BE2C (cell line): ENCODE data around the gene CNTN3.

Source experiments
- DNase-seq: peaks from one replicate; pipeline ENCODE4 v3.0.0-alpha.2; 2020
- H3K27me3 ChIP-seq: fragments of 250-450 bp; sonication (Bioruptor Pico); 2 replicates; pipeline ENCODE4 v1.5.1; 2020; ENCODE audit warnings: mild to moderate bottlenecking
- H3K36me3 ChIP-seq: fragments of 250-450 bp; sonication (Bioruptor Pico); 2 replicates; pipeline ENCODE4 v1.5.1; 2020; ENCODE audit warnings: mild to moderate bottlenecking
- H3K4me1 ChIP-seq: fragments of 250-450 bp; sonication (Bioruptor Pico); 2 replicates; pipeline ENCODE4 v1.5.1; 2020
- H3K4me3 ChIP-seq: 2 replicates; pipeline ENCODE4 v1.5.1; 2011; ENCODE audit warnings: low read depth, low read length
- H3K9me3 ChIP-seq: fragments of 250-450 bp; sonication (Bioruptor Pico); 2 replicates; pipeline ENCODE4 v1.5.1; 2020
- TF ChIP-seq, protein P1 (sequence below): IDR thresholded peaks from 2 replicates; pipeline ENCODE4 v1.5.1; 2012; ENCODE audit warnings: mild to moderate bottlenecking, low read depth, low read length

CNTN3 gene

DNA sequence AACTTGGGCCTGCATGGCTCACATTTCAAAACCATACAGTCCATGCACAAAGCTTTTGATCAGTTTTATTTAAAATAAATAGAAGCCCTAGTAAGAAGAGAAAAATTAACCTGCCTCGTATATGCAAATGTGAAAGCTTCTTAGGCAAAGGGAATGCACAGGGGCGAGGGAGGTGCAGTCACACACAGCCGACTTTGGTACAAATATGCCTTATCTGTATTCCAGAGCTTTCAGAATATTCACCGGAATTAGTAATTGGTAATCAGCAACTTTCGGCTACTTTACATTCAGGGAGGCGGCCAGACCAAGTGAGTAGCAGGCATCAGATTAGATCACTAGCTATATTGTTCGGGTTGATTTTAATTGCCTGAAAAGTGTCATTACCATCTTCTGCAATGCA, 7.5 kb downstream of the CNTN3 start:
- no peaks in the 10 kb centered on the region for H3K9me3 ChIP-seq
- DNase-seq: no peak
- TF ChIP-seq, protein P1, sequence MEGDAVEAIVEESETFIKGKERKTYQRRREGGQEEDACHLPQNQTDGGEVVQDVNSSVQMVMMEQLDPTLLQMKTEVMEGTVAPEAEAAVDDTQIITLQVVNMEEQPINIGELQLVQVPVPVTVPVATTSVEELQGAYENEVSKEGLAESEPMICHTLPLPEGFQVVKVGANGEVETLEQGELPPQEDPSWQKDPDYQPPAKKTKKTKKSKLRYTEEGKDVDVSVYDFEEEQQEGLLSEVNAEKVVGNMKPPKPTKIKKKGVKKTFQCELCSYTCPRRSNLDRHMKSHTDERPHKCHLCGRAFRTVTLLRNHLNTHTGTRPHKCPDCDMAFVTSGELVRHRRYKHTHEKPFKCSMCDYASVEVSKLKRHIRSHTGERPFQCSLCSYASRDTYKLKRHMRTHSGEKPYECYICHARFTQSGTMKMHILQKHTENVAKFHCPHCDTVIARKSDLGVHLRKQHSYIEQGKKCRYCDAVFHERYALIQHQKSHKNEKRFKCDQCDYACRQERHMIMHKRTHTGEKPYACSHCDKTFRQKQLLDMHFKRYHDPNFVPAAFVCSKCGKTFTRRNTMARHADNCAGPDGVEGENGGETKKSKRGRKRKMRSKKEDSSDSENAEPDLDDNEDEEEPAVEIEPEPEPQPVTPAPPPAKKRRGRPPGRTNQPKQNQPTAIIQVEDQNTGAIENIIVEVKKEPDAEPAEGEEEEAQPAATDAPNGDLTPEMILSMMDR: no peak

DNA sequence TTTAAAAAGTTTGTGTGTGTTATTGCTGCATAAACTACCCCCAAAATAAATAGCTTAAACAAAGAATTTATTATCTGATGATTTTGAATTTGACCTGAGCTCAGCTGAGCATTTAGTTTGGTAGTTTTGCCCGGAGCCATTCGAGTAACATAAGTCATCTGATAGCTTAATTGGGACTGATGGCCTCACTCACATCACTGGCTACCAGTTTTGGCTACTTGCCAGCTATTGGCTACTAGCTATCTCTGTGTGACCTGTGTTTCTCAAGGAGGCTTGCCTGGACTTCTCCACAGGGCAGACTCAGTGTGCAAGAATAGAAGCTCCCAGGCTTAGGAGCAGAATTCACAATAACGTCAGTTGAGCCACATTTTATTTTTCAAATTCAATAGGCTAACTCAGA, 9.0 kb downstream of the CNTN3 start:
- peak; percentile 41 for DNase-seq
- TF ChIP-seq, protein P1: no peak
- no peak overlapping the region for H3K4me3 ChIP-seq
- H3K4me1 ChIP-seq: no peaks in the 10 kb centered on the region
- no peaks in the 10 kb centered on the region for H3K36me3 ChIP-seq
- peaks cover 23% of the 10 kb centered on the region for H3K27me3 ChIP-seq
- no peaks in the 10 kb centered on the region for H3K9me3 ChIP-seq

More for the DNA sequence above, 7.5 kb downstream of the CNTN3 start:
- no peaks in the 10 kb centered on the region for H3K36me3 ChIP-seq
- H3K4me3 ChIP-seq: no peak overlapping the region
- peaks cover 30% of the 10 kb centered on the region for H3K27me3 ChIP-seq
- H3K4me1 ChIP-seq: no peaks in the 10 kb centered on the region

DNA sequence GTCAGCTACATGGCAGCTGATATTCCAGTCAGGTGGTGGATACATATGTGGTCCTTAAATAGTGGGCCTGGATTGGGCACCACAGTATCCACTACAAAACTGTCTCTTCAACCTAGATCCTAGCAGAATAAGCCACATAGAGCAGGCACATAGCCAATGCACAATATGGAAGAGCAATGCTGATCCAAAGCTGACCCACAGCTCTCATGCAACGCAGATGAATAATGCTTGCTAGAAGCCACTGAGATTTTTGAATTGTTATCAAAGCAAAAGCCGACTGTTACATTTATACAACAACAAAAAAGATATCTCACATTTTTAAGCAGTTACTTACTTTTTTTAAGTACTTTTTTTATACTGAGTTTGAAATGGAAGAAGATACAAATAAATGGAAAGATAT, 11.2 kb downstream of the CNTN3 start:
- TF ChIP-seq, protein P1: no peak
- H3K4me3 ChIP-seq: no peak overlapping the region

DNA sequence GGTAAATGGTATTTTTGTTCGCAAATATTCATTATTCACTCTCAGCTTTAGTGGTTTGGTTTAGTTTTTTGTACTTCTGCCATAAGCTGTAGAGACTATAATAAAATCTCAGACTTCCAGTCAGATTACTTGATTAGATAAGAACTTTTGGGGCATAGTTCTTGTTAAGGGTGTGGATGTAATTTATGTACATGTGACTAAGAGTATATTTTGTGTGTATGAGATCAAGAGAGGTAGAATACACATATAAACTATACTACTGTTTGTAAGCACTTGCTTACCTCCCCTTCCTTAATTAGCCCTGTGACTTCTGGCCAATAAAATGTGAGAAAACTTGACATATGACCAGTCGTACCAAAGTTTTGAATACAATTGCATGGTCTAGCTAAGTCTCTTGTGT, 12.0 kb downstream of the CNTN3 start:
- Histone ChIP-seq H3K36me3 (no peaks in the 10 kb centered on the region), H3K4me1 (no peaks in the 10 kb centered on the region), H3K4me3 (no peak overlapping the region), H3K9me3 (no peaks in the 10 kb centered on the region), H3K27me3 (peaks cover 9% of the 10 kb centered on the region)
- no peak for DNase-seq
- TF ChIP-seq, protein P1: no peak

More for the DNA sequence above, 11.2 kb downstream of the CNTN3 start:
- DNase-seq: no peak
- peaks cover 17% of the 10 kb centered on the region for H3K27me3 ChIP-seq
- no peaks in the 10 kb centered on the region for H3K4me1 ChIP-seq
- H3K9me3 ChIP-seq: no peaks in the 10 kb centered on the region
- H3K36me3 ChIP-seq: no peaks in the 10 kb centered on the region

DNA sequence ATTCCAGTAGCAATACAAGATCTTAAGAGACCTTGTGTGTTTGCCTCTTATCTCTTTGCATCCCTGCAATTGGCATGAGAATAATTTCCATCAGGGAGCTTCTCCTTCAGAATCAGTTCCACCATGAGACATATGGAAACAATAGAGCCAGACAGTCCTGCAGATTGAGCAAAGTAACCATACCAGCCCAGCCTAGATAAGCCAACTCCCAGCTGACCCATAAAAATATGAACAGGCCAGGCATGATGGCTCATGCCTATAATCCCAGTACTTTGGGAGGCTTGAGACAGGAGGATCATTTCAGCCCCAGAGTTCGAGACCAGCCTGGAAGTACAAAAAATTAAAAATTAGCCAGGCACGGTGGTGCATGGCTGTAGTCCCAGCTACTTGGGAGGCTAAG, 12.7 kb downstream of the CNTN3 start:
- TF ChIP-seq, protein P1: no peak
- Histone ChIP-seq H3K4me1 (no peaks in the 10 kb centered on the region), H3K4me3 (no peak overlapping the region), H3K27me3 (peaks cover 2% of the 10 kb centered on the region), H3K36me3 (no peaks in the 10 kb centered on the region), H3K9me3 (no peaks in the 10 kb centered on the region)
- DNase-seq: no peak

DNA sequence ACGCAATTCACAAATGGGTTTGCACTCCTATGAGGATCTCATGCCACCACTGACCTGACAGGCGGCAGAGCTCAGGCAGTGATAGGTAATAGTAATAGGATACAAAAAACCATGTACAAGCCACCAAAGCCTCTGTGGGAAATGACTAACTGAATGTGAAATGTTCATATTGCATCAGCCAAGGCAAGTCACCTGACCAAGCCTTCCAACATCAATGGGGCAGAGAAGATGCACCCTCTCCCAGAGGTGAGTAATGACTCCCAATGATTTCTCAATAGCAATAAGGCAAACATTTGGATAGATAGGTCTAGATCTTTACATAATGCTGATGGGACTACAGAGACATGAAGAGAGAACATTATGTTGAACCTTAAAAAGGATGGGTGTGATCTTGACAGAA, 14.9 kb downstream of the CNTN3 start:
- H3K4me1 ChIP-seq: no peaks in the 10 kb centered on the region
- no peak for DNase-seq
- no peak overlapping the region for H3K4me3 ChIP-seq

More for the DNA sequence above, 14.9 kb downstream of the CNTN3 start:
- TF ChIP-seq, protein P1: no peak
- no peaks in the 10 kb centered on the region for H3K9me3 ChIP-seq
- no peaks in the 10 kb centered on the region; the same call in 1 of the 2 replicates for H3K27me3 ChIP-seq
- H3K36me3 ChIP-seq: no peaks in the 10 kb centered on the region
